NOMO-1 treated with dmso at 0.1 percent for 144 hours (cell line): Measurements from ENCODE around the gene ADPRH.

Source experiments
- DNase-seq: peaks from one replicate; lab custom pipeline; 2025; ENCODE audit not compliant: unreplicated experiment; lab: John Stamatoyannopoulos, UW

The ADPRH gene

DNA sequence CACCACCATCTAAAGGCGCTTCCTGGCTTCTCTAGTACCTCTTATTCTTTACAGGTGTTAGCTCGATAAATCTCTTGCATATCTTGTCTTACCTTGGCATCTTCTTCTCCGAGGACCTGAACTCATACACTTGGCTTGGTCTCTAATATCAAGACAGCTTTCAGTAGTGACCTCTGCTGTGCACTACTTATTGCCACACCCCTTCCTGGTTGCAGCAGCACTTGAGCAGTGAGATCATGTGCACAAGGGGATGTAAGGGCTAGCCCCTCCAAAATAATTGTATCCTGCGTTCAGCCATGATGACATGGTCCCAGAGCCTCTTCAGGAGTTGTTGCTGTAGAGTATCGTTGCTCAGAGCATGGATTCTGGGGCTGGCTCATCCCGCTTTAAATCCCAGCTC lies 17.1 kb downstream of the ADPRH start:
- no peak for DNase-seq

DNA sequence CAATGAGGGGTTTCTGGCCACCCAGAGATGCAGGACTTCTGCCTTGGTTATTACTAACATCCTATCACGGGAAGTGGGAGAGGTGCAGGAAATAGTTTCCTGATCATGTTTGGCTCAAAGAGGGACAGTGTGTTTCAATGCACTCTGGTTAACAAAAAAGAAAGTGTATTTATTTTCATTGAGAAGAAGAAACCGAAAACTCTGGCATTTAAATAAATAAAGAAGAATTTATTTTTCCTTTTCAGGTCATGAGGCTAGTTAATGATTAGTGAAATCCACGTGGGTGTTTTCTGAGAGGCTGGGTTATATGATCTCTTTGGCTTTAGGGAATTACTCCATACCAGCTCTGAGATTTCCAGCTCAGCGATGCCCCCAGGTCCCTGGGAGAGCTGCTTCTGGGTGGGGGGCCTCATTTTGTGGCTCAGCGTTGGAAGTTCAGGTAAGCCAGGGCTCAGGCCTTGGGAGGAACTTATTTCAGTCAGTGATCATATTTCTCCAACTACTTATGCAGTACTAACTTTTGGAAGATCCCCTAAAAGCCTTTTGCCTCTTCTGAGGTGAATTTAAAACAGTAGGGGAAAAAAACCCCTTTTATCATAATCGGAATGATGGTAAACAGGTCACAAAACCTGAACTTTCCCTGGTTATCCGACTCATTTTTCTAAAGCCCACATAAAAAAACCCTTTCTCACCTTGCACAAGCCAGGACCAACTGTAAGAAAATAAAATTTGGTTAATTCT lies 18.4 kb downstream of the ADPRH start, which contains the start of gene PLA1A:
TSS of gene PLA1A (plus strand) at position 338 of the 741 bp plus-strand sequence. CDS start at position 367, 29 bp downstream.
- DNase-seq: no peak

DNA sequence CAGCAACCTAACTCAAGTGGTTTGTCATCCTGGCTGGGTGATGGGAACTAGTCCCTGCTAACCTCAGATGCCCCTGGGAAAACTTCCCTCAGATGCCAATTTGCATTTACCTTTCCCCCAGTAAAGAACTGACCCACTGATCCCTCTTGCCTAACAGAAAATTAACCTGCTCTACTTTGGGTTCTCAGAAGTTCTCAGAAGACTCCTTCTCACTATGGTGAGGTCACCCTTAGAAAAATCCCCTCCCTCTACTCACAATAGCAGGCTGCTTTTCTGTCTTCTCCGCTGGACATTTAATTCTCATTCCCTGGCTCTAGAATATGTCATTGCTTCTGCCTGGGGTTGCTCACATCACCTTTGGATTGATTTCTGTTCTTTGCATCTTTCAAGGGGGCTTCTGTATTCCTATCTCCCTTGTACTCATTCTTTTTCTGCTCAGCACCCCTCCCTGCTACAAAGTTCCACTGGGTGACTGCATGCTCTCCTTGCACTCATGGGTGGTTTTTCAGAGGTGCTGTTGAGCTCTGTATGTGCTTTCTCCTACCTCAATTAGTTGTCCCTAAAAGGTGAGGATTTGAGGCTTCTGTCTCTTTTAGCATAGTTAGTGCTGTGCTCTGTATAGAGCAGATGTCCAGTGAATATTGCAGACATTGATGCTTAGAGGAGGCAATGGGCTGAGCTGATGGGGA lies 19.3 kb downstream of the ADPRH start:
- DNase-seq: no peak

DNA sequence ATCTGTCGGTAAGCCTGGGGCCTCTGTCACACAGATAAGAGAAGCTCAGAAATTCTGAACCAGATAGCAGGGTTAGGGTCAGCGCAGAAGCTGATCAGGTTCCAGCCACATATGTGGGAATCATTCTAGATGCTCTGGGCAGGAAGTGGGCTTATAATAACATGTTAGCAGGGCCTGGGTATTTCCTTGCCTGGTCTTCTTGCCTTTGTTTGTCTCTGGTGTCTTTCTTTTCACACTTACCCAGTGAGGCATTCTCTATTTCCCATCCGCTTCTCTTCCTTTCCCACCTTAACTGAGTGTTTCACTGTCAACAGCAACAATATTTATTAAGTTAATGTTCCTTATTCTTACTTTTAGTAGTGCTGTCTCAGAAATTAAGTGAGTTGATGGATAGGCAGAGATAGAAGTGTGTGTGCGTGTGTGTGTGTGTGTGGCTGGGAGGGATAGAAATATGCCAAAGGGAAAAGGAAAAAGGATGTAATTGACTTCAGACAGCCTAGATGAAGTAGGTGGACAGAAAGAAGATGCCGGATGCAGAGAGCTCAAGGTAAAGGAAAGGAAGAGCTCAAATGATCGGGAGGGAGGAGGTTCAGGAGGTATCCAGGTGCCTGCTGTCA lies 20.4 kb downstream of the ADPRH start:
- DNase-seq: no peak

DNA sequence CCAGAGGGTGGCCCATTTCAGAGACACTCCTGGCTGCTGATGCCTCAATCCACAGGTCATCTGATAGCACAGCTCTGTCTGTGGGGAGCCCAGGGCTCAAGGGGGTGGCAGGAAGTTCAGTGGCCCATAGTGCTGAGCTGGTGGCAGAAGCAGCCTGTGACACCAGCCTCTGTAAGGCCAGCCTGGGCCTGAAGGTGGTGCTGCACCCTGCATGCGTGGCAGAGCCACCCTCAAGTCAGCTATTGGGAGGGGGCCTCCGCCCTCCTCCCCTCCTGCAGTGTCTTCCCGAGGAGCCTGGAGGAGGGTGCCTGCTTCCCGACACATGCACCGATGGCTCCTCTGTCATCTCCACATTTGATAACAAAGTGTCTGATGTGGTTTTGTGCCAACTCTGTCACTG lies 21.4 kb downstream of the ADPRH start:
- DNase-seq: no peak

DNA sequence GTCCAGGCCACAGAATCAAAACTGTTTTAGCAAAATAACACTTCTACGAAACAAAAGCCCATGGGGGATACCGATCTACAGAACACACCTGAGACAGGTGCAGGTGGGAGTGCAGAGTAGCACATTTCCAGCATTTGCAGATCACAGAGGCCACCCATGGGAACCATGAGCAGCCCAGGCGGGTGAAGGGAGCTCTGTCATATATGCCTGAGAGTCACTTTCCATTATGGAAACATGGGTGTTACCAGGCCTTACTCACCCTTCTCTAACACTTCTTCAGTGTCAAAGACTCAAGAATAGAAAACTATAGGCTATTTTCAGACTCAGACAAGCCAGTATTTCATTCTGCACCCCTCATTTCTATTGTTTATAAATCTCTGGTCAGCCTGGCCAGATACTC lies 21.9 kb downstream of the ADPRH start:
- no peak for DNase-seq

DNA sequence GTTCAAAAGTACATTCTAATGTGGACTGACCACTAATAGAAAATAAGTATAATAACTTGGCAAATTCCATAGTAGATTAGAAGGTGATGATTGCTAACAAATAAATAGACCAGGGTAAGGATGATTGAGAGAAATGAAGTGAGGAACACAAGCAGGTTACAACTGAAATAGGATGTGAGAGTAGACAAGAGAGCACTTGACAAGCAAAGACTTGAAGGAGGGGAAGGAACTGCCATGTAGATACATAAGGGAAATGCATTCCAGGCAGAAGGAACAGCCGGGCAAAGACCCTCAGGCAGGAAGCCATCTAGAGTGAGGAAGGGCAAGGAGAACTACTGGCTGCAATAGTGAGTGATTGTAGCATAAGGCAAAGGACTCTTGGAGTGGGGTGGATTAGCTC lies 23.4 kb downstream of the ADPRH start:
- no peak for DNase-seq

DNA sequence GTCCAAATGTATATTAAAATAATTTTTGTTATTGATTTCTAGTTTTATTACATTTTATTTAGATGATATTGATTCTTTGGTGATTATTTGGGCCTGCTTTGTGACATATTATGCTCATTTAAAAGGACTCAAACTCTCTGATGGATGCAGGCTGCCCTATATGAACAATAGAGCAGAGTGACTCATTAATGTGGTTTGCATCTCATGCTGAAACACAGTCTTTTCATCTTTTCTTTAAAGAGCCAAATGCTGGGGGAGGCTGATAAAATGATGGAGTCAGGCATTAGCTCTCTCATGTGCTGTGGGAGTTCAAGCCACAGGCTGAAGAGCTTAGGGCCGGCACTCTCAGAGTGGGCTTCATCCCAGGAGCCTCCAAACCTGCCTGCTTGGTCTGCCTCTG lies 25.6 kb downstream of the ADPRH start:
- no peak for DNase-seq

DNA sequence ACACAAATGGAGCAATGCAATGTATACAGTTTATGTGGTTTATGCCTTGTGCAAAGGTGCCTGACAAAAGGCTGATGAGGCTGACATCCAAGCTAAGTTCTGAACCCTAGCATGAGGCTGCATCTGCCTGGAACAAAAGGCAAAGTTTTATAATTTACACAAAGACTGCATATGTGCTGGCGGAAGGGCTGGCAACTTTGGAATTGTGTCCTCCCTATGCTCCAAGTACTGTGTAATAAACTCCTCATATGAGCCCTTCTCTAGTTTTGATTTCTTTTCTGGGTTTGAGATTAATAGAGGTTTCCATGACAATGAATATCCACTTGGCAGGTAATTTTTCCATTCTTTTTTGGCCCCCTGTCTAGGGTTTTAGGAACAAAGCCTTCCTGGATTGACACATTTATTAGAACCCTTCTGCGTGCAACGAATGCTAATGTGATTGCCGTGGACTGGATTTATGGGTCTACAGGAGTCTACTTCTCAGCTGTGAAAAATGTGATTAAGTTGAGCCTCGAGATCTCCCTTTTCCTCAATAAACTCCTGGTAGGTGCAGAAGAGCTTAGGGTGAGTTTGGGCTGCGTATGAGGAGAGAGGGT lies 29.2 kb downstream of the ADPRH start:
- DNase-seq: no peak

DNA sequence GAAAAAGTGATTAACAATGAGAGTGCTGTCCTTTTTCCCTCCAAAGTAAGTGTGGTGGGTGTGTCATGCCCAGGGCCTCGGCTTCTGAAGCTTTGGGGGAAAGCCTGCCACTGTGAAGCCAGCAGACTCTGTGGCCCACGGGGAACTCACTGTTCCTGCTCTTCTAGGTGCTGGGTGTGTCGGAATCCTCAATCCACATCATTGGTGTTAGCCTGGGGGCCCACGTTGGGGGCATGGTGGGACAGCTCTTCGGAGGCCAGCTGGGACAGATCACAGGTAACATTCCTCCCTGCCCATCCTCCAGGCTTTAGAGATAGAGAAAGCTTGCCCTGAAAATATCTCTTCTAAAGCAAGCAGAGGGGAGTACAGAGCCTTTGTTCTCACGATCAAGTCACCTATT lies 30.0 kb downstream of the ADPRH start:
- no peak for DNase-seq

DNA sequence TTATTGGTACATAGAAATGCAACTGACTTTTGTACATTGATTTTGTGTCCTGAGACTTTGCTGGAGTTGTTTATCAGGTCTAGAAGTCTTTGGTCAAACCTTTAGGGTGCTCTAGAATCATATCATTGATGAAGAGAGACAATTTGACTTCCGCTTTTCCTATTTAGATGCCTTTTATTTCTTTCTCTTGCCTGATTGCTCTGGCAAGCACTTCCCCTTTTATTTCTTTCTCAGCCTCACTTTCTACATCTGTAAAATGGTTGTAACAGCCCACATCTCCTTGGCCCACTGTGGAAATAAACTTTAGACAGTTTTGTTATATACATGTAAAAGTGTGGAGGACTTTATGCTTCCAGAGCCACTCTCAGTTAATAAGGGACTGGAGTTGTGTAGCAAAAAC lies 32.4 kb downstream of the ADPRH start:
- no peak for DNase-seq

DNA sequence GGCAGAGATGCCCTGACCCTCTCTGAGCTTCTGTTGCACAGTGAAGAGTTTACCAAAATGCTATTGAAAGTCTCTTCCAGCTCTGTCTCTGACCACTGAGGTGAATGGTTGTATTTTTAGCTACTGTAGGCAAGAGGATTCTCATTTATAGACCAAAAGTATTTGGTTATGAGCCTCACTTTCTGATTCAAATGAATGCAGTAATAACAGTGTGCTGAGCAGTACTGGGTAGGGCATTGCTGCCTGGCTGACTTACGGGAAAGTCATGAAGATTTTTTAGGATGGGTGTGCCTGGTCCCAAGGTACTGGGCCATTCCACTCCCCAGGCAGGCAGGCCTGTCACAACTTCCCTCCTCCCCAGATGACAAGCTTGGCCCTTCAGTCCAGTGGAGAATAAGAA lies 33.9 kb downstream of the ADPRH start:
- DNase-seq: no peak

DNA sequence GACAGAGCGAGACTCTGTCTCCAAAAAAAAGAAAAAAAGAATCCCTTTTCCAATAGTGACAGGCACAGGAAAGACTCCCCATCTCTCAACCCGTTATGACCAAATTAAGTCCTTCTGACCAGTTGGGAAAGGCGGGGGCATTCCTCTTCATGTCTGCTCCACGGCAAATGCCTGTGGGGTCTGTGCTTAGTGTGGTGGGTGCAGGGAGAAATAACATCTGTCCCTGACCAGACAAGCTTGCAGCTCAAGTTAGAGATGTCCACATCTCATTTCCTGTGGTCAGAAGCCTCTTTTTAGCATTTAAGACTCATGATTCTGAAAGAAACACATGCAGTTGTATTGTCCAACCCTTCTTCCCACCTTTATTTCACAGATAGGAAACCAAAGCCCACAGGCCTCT lies 34.6 kb downstream of the ADPRH start:
- DNase-seq: no peak

DNA sequence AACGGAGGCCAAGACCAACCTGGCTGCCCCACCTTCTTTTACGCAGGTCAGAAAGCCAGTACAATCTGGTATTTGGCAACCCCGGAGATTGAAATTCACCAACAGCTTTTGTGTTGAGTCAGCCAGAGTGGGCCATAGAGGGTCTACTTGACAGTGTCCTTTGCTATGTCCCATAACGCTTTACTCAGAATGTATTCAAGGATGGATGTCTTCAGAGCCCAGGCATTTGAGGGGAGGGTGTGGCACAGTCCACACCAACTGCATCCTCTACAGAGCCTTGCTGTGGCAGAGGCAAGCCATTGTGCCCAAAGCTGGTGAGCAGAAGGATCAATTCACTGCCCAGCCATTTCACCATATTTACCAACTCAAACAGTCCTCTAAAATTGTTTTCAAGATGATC lies 36.8 kb downstream of the ADPRH start:
- no peak for DNase-seq

DNA sequence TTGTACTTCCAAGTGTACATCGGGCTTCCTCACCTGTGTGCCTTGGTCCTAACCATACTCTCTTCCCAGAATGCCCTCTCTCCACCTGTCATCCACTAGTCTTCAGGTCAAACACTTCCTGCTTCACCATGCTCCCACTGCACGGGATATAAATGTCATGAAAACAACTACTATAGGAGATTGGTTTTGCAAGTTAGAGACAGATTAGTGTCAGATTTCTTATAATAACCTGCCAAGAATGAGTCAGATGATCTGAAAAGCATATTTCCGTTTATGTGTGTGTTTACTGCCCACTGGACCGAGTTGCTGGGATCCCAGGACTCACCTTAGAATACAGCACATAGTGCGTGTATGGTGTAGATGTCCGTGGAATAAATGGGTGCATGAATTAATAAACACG lies 39.8 kb downstream of the ADPRH start:
- DNase-seq: no peak

DNA sequence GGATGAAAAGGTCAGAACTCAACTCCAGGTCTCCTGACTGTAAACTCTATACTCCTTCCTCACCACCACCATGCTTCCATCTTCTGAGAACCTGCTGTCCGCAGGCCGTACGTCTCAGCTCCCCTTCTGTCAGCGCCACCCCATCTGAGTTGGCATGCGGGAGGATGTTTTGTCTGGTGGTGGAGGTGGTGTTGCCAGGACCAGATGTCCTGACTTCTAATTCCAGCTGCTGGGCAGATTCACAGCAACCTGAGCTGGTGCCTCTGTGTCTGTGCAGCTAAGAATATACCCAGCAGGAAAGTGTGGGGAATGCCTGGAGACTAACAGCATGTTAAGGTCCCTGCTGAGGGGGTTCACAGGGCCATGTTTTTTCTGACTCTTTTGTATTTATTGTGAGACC lies 41.6 kb downstream of the ADPRH start:
- DNase-seq: no peak

DNA sequence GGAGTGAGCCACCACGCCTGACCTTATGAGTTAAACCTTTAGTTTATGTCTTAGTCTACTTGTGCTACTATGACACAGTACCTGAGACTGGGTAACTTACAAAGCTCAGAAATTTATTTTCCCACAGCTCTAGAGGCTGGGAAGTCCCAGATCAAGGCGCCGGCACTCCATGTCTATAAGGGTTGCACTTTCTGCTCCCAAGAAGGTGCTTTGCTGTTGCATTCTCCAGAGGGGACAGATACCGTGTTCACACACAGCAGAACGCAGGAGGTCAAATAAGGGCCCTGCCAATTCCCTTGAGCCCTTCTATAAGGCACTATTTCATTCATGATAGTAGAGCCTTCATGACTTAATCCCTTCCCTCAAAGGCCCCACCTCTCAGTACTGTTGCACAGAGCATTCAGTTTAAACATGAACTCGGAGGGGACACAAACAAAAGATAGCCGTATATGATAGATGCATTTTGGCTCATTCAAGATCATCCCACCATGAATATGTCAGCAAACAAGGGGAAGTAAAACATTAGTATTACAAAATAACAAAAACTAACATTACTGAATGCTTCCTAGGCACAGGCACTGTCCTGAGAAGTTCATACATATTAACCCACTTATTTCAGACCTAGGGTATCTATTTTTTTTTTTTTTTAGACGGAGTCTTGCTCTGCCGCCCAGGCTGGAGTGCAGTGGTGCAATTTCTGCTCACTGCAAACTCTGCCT lies 44.9 kb downstream of the ADPRH start:
- DNase-seq: no peak

DNA sequence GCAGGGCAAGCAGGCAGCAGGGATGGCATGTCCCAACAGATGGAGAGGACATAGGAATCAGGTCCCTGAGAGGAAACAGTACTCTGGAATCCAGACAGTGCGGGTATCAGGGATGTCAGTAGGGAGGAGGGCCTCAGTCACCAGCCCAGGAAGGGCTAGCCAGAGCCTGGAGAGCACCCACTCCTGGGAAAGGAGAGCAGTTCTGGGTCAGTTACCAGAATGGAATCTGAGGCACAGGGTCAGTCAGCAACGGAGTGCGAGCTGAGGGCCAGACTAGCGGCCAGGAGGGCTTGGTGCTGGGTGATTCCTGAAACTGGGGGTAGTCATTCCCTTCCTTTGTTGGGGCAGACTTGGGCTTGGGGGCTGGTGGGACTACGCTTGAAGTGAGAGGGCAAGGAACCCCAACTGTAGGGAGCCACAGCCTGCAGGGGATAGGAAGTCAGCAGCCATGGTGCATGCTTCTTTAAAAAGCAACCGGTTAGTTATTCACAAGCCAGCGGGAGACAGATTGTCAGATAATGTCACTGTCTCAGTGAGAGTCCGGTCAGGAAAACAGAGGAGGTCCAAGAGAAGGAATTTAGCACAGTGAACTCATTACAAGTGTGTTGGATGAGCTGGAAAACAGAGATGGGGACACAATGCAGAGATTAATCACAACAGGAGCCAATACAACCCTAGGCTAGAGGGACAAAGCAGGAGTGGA lies 46.3 kb downstream of the ADPRH start:
- no peak for DNase-seq

DNA sequence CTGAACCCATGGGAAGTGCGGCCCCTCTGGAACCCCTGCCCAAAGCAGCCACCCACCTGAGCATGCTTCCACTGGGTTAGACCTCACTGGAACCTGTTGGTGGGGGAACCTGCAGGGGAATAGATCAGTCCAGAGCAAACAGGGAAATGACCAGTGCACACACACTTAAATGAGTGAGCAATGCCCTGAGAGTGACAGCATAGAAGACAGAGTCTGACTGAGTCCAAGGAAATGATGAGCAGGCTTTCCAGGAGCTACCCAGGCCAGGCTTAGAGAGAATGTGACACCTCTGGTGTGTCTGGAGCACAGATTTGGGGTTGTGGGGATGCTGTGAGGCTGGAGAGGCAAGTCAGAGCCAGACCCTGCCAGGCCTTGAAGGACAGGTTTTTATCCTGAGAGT lies 46.9 kb downstream of the ADPRH start:
- DNase-seq: no peak

DNA sequence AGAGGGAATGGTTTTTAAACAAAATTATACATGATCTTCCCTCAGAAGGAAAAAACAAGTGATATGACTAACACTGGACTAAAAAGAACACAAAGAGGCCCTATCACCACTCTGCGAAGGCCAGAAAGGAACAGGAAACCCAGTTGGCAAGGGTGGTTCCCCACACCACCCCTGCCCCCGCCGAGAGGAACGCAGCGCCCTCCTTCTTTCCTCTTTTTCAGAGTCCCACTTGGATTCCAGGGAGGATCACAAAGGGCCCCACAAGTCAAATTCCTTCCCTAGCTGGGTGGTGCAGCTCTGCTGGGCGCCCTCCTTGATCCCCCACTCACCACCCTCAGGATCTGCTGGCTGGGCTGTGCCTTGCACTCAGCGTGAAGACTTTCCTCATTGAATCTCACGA lies 48.2 kb downstream of the ADPRH start:
- DNase-seq: peak; percentile 6

DNA sequence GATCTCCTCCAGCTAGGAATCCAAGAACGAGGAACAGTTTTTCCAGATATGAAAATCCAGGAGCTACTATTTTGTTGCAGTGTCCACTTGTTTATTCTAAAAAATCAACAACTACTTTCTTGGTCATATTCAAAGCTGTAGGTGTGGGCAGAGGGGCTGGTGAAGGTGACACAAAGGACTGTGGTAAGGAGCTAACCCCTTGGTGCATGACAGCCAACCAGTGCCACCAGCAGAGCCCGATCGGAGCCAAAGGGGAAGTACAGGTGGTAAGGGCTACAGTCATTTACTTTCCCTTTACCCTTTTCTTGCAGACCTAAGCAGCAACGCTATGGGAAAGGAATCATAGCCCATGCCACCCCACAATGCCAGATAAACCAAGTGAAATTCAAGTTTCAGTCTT lies 49.1 kb downstream of the ADPRH start:
- no peak for DNase-seq
